HG03139 (cell line): ENCODE results near the gene ATP13A2.

ENCODE experiments used
- ATAC-seq: cut with Tn5 transposase; IDR thresholded peaks from one replicate; pipeline ENCODE4 v1.9.1; 2021; ENCODE audit not compliant: unreplicated experiment

The ATP13A2 gene, protein sequence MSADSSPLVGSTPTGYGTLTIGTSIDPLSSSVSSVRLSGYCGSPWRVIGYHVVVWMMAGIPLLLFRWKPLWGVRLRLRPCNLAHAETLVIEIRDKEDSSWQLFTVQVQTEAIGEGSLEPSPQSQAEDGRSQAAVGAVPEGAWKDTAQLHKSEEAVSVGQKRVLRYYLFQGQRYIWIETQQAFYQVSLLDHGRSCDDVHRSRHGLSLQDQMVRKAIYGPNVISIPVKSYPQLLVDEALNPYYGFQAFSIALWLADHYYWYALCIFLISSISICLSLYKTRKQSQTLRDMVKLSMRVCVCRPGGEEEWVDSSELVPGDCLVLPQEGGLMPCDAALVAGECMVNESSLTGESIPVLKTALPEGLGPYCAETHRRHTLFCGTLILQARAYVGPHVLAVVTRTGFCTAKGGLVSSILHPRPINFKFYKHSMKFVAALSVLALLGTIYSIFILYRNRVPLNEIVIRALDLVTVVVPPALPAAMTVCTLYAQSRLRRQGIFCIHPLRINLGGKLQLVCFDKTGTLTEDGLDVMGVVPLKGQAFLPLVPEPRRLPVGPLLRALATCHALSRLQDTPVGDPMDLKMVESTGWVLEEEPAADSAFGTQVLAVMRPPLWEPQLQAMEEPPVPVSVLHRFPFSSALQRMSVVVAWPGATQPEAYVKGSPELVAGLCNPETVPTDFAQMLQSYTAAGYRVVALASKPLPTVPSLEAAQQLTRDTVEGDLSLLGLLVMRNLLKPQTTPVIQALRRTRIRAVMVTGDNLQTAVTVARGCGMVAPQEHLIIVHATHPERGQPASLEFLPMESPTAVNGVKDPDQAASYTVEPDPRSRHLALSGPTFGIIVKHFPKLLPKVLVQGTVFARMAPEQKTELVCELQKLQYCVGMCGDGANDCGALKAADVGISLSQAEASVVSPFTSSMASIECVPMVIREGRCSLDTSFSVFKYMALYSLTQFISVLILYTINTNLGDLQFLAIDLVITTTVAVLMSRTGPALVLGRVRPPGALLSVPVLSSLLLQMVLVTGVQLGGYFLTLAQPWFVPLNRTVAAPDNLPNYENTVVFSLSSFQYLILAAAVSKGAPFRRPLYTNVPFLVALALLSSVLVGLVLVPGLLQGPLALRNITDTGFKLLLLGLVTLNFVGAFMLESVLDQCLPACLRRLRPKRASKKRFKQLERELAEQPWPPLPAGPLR

DNA sequence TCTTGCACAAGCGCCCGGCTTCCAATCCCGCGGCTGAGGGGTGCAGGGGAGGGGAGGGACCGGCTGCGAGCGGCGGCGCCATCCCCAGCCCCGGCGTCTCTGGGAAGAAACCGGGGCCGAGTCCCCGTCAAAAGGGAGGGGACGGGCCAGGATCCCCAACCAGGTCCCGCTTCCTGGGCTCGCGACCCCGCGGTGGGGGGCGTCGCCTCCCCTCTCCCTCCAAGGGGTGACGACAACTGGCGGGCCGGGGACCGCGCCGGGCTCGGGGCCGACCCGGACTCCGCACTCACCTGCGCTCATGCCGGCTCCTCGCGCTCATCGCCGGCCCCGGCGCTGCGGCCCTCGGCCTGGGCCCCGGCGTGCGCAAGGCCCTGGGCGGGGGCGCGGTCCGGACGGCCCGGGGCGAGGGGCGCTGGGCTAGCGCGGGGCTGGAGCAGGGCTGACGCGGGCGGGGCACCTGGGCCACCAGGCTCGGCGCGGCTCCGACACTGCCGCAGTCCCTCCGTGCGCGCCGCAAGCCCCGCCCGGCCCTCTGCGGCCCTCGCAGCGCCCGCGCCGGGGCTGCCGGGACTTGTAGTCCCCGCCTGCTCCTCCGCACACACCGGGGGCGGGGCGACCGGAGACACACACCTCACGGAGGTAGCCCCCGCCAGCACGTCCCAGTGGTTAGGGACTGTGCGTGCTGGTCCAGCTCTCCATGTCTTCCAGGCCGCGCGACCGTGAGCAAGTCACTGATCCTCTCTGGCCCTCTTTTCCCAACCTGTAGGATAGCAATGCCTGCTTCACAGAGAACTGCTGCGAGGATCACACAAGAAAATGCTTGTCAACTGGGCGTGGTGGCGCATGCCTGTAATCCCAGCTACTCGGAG, at the start of gene ATP13A2:
Gene ATP13A2, minus strand, starts transcription at position 490 of the 869 bp plus-strand sequence. Its CDS starts 190 bp downstream, at position 300.
- ATAC-seq, result peak; percentile 78

DNA sequence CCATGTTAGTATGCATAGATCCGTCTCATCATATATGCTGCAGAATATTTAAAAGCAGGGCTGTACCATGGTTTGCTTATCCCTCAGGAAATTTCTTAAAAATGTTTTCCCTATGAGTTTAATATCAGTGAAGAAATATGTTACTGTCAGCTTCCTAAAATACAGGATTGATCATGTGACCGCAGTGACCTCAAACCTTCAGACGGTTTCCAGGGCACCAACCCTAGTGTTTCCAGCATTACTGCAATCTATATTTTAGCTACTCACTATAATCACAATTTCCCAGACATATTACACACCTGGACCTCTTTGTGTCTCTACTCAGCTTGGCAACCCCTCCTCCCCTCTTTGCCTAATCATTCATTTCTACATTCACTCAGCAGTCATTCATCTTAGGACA, 49.8 kb upstream of the ATP13A2 start:
- no peak for ATAC-seq

DNA sequence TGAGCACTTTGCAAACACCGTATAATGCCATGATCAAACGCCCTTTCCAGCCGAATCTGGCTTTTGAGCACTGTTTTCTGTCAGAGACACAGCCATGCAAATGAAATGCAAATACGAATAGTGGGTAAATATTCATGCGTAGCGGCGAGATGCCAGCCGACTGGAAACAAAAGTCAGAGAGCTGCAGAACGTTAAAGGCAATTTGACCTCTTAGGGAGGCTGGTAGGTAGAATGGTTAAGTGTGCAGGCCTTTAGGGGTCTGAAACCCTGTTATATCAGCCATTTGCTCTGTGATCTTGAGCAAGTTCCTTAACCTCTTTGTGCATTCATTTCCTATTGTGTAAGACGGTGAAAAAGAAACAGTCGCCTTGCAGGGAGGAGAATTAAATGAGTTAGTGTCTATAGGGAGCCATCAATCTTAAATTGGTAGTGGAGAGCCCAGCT, 48.6 kb upstream of the ATP13A2 start:
- ATAC-seq, result no peak

DNA sequence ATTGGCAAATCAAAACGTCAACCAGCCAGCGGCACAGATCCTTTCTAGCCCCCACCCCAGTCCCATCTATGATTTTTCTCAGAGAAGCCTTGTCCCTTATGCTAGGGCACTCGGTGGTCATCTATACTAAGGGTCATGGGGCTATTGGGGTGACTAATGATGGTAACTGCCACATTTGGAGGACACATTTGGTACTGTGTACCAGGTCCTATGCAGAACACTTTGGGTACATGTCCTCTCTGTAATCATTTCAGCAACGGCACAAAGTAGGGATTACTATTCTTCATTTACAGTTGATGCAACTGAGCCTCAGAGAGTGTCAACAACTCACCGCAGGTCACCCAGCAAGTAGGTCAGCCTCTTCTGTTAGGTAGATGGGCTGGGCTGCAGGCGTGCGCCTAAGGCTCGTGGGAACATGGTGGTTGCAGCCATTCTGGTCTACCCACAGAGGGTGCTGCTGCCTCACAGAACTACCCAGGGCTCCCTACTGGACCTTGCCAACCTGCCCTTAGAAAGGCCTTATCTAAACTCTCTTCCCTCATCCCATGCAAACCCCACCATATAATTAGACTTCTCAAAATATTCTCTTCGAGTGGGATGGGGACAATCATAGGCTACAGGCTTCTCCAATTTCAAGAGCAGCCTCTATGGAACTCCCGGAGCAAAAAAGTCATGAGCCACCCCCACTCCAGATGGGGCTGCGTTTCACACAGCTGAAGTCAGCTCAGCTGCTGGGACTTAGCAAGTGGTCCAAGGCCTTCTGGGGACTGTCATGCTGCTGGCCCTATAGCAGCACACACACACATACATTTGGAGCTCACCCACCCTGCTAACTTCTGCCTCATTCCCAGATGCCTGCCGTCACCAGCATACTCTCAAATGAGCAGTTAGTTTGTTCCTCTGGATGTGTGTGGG, 47.9 kb upstream of the ATP13A2 start:
- no peak for ATAC-seq

DNA sequence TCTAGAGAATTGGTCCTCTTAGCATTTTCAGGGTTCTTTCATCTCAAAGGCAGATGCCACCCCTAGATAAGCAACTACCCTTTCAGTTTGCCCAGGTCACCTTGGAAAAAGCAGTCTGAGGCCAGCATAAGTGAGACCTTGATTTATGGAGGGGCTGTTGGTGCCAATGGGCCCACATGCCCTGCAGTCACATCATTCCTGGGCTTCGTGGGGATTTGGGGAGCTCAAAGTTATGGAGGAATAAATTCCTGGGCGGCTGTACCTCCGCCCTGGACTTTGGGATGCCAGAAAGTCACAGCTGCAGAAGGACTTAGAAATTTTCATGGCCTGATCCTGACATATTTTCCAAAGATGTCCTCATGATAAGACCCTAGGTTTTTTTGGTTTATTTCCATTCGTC, 44.8 kb upstream of the ATP13A2 start:
- no peak for ATAC-seq

DNA sequence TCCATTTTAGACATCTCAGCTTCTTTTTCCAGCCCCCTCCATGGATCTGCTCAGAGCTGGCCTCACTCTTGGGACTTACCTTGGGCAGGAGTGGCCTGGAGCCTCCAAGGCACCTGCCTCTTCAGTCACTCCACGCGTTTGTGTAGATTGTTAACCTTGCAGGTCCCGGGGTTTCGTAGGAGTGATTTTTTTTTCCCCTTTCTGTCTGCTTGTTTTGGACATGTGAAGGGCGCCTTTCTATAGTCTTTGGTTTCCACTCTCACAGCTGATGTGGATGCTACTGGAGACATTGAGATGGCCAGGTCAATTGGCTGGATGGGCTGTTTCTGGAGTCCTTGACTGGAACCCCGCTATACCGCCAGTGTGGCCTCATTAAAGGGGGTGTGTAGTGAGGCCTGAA, 44.1 kb upstream of the ATP13A2 start:
- ATAC-seq, result no peak

DNA sequence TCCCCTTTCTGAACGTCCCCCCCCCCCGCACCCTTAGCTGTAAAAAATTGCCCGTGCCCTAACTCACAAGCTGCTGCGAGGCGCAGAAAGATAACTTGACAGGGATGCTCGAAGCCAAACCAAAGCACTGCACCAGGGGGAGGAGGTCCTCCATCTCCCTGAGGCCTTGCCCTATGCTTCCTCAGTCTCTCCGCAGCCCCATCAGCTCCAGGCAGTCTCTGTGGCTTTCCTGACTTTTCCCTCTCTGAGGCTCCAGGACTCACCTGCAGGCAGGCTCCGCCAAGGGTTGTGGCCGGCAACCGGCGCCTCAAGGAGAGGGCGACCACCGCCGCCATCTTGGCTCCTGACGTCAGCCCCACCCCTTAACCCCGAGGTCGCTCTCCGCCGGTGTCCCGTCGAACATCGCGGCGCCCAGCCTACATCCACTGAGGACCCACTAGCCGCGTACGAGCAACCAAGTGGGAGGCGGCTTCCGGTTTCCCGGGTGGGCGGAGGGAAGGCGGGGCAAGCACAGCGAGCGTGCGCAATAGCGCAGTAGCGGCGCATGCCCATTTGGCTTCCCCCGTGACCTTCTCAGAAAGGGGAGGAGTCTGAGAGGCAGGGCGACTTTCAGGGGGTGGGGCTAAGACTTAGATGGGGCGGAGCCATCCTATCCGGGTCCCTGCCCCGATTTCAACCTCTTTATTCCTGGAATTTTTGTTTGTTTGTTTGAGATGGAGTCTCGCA, 42.1 kb upstream of the ATP13A2 start, which contains the start of gene SDHB:
Gene SDHB, minus strand, starts transcription at position 348 of the 726 bp plus-strand sequence. Its CDS starts 13 bp downstream, at position 335.
- ATAC-seq, result peak; percentile 97

DNA sequence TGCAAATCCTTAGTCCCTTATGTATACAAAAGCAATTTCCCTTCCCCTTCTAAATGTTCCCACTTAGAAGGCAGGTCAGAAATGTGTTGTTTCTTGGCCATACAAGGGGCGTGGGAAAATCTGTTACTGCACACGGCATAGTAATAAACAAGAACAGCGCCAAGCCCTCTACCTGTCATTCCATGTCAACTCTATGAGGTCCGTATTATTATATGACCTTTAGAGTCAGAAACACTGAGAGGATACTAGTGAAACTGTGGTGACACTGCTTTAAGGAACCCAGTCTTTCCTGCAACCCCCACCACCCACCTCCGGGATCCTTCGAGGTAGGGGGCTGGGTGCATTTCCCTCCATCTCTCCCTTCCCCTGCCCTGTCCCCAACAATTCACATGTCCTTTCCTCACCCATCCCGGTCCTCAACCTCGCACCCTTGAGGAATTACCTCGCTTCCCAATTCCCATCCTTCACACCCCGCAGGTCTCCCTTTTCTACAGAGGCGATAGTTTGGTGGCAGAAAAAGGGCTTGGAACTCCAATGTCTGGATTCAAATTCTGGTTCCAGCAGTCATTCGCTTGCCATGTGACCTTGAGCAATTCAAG, 41.5 kb upstream of the ATP13A2 start:
- ATAC-seq, result no peak

DNA sequence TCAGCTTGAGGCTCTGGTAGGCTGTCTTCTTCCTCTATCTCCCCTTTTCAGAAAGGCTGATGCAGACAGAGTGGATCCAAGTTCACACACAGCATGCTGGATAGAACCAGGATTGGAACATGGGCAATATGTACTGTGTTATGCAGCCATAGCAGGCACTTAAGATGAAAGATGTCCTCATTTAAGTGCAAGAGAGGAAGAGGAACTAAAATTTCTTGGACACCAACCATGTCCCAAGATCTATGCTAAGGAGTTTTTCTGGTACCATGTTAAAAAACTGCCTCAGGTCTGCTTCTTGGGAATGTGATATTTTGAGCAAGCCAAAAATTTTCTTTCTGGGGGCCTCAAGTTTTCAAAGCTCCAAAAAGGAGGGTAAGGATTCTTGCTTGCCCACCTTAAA, 40.9 kb upstream of the ATP13A2 start:
- no peak for ATAC-seq

DNA sequence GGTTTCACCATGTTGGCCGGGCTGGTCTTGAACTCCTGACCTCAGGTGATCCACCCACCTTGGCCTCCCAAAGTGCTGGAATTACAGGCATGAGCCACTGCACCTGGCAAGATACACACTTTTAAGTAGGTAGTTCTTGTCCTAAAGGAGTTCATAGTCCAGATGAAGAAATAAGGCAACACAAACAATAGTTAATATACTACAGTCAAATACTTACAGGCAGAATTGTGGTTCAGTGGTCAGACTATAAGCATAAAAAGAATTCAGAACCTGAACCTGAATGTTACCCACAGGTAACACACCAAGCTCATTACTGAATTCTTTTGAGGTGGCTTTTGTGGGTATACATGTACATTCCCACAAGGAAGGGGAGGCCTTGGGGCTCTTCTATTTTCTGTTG, 40.3 kb upstream of the ATP13A2 start:
- no peak for ATAC-seq

DNA sequence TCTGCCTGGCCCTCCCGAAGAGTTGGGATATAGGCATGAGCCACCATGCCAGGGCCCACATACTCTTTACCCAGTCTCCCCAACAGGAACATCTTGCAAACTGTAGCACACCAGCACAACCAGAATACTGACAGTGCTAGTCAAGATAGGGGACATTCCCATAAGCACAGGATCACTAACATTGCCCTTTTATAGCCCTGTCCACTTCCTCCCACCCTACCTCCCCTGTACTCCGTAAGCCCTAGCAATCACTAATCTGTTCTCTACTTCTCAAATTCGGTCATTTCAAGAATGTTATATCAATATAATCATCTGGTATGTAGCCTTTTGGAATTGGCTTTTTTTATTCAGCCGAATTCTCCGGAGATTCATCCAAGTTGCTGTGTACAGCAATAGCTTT, 36.2 kb upstream of the ATP13A2 start:
- no peak for ATAC-seq

DNA sequence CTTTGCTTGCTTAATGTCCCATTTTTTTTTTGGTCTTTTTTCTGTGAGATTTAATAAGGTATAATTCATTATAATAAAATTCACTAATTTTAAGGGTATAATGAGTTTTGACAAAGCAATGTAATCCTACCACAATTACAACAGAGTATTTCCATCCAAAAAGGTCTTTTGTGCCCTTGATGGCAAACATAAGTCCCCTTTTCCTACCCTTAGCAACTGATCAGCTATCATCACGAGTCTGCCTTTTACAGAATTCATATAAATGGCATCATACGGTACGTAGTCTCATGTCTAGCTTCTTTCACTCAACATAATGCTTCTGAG, 34.6 kb upstream of the ATP13A2 start:
- ATAC-seq, result no peak

DNA sequence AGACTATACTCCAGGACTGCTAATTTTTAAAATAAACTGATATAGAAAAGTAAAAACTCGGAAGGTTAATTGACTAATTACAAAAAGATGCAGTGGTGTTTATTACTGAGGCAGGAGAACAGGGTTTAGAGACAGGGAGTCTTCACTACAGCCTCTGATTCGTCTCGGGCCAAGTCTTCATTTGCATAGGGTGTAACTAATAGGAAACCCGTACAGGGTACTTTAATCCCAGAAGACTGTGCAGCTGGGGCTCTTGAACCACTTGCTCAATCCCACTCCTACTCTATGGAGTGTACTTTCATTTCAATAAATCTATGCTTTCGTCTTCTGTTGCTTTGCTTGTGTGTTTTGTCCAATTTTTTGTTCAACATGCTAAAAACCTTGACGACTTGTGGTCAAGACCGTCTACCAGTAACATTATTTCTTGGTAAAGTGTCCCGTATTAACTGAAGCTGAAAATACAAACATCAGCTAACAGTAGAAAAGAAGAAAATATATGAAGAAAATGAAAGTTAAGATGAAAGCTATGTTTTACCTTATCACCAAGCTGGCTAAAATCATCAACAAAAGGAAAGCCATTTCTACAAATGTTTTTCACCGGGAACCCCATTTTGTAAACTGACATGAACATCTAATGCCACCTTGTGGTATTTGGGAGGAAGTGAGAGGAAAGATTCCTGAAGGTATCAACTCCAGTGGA, 34.1 kb upstream of the ATP13A2 start:
- ATAC-seq, result no peak

DNA sequence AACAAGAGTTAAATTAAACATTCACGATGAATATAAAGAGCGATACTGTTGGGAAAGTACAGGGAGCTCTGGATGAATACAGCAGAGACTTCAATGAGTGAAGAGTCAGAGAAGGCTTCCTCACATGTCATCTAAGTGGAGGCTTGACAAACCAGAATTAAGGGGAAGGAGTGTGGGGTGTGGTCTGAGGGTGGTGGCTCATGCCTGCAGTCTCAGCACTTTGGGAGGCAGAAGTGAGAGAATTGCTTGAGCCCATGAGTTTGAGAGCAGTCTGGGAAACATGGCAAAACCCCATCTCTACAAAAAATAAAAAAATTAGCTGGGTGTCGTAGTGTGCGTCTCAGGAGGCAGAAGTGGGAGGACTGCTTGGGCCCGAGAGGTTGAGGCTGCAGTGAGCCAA, 33.4 kb upstream of the ATP13A2 start:
- ATAC-seq, result no peak

DNA sequence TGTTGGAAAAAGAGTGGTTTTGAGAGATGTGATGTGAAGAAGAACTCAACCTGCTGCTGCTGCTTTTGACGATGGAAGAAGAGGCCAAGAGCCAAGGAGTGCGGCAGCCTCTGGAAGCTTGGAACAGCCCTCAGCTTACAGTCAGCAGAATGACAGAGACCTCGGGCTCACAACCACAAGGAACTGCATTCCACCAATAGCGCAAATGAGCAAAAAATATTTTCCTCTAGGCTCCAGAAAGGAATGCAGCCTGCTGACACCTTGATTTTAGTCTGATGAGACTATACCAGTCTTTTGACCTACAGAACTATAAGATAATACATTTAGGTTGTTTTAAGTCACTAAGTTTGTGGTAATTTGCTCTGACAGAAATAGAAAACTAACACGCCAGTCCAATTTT, 31.9 kb upstream of the ATP13A2 start:
- ATAC-seq, result no peak

DNA sequence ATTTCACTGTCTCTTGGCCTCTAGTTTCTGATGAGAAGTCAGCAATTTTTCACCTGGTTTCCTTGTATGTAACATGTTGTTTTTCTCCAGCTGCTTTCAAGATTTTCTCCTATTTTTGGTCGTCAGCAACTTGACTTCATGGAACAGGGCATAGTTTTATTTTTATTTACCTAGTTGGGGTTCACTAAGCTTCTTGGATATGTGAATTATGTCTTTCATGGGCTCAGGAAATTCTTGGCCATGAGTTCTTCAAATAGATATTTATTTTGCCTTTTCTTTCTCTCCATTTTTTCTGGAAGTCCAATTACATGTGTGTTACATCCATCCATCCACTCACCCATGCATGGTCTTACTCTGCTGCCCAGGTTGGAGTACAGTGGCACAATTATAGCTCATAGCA, 28.4 kb upstream of the ATP13A2 start:
- no peak for ATAC-seq

DNA sequence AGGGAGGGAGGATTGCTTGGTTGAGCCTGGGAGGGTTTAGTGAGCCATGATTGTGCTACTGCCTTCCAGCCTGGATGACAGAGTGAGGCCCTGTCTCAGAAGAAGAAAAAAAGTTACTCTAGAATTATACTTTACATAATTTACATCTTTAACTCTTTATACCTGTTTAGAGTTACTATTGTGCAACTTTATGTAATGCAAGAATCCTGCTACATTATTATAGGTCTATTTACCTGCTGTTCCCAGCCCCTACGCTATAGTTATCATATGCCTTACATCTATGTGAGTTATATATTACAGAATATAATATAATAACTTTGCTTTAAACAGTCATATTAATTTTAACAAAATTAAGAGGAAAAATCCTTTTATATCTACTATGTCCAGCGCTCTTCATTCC, 27.8 kb upstream of the ATP13A2 start:
- ATAC-seq, result no peak

DNA sequence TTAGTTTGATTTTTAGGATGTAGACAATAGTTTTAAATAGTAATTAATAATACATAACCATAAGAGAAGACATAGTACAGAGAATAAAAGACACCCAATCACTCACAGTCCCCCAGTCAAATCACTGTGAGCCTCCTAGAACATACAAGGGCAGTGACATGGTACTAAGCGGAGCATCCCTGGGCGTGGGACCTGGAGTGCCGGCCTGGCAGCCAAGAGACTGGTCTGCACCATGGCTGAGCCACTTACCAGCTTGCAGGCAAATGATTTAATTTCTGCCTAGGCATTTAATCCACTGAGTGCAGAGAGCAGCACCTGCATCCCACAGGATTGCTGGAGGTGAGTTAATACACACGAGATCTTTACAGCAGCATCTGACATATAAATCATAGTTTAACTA, 21.8 kb upstream of the ATP13A2 start:
- ATAC-seq, result no peak
